Natural killer cell treated with Interleukin-12 subunit alpha and Interleukin-12 subunit beta and Interleukin-15 and Interleukin-18, amount 100 ng/mL, for 72 hours (primary cell): Measurements from ENCODE around the gene METTL1. TPM values are rescaled to one million over a fixed set of nuclear protein-coding genes. Genes with fewer than 3 reads are reported as not detected.

Source experiments
- ATAC-seq, 2 donors: fragments of 150-1000 bp; cut with Tn5 transposase in 1 of 2; sonication (Bioruptor Pico), chemical (Tn5 transposase) in 1 of 2; 2 replicates each; pipeline ENCODE4 v1.10.0; 2021
- DNase-seq: peaks from one replicate; pipeline ENCODE4 v3.0.0; 2022; ENCODE audit warnings: low spot score
- H3K27ac Mint-ChIP-seq, 2 donors: 1 replicate in 1 of 2; 2 replicates in 1 of 2; pipeline ENCODE4 v1.8.0; 2022; ENCODE audit warnings: mixed read lengths in 2 of 2, mild to moderate bottlenecking in 1 of 2, moderate library complexity in 1 of 2
- H3K27me3 Mint-ChIP-seq, 2 donors: 1 replicate in 1 of 2; 2 replicates in 1 of 2; pipeline ENCODE4 v1.8.0; 2022; ENCODE audit warnings: mixed read lengths in 2 of 2
- H3K36me3 Mint-ChIP-seq: one replicate; pipeline ENCODE4 v1.8.0; 2022; ENCODE audit warnings: mixed read lengths
- H3K4me1 Mint-ChIP-seq, 2 donors: 1 replicate in 1 of 2; 2 replicates in 1 of 2; pipeline ENCODE4 v1.8.0; 2022; ENCODE audit warnings: low read depth in 2 of 2, mixed read lengths in 2 of 2, mild to moderate bottlenecking in 1 of 2
- H3K4me3 Mint-ChIP-seq: one replicate; pipeline ENCODE4 v1.8.0; 2022; ENCODE audit warnings: mixed read lengths
- H3K9me3 Mint-ChIP-seq: 2 replicates; pipeline ENCODE4 v1.8.0; 2022; ENCODE audit warnings: mixed read lengths
- total RNA-seq, 2 donors: library from RNA; stranded (reverse); gene quantifications; one replicate each; pipeline ENCODE4 v1.2.3, GENCODE V29; 2022

The METTL1 gene
- total RNA-seq, 2 donors from 2014 or later, result 42.9 to 51.2 TPM

DNA sequence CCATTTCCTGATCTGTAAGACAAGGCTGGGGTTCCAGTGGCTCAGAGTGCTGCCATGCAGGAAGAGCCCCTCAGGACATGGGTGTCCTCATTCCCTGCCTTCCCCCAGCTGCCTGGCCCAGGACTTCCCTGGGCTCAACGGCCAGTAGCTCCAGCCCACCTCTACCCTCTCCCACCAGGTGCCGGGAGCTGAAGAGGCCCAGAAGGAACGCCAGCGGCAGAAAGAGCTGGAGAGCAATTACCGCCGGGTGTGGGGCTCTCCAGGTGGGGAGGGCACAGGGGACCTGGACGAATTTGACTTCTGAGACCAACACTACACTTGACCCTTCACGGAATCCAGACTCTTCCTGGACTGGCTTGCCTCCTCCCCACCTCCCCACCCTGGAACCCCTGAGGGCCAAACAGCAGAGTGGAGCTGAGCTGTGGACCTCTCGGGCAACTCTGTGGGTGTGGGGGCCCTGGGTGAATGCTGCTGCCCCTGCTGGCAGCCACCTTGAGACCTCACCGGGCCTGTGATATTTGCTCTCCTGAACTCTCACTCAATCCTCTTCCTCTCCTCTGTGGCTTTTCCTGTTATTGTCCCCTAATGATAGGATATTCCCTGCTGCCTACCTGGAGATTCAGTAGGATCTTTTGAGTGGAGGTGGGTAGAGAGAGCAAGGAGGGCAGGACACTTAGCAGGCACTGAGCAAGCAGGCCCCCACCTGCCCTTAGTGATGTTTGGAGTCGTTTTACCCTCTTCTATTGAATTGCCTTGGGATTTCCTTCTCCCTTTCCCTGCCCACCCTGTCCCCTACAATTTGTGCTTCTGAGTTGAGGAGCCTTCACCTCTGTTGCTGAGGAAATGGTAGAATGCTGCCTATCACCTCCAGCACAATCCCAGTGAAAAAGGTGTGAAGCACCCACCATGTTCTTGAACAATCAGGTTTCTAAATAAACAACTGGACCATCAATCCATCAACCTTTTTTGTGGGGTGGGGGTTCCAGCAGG, 51.0 kb downstream of the METTL1 start:
- no peak for ATAC-seq
- H3K27ac Mint-ChIP-seq, result no peak overlapping the region
- H3K4me1 Mint-ChIP-seq, result peaks cover 12 to 14% of the 10 kb centered on the region in 2 donors
- no peak for DNase-seq
- H3K36me3 Mint-ChIP-seq, result peaks cover 22% of the 10 kb centered on the region
- H3K4me3 Mint-ChIP-seq, result no peak overlapping the region
- no peaks in the 10 kb centered on the region for H3K9me3 Mint-ChIP-seq
- H3K27me3 Mint-ChIP-seq, result no peaks in the 10 kb centered on the region

- Mint-ChIP-seq H3K27ac (peak overlapping the region in 1 of 2 donors; percentile 26), H3K27me3 (no peaks in the 10 kb centered on the region), H3K4me1 (peaks cover 13 to 15% of the 10 kb centered on the region in 2 donors), H3K4me3 (no peak overlapping the region), H3K9me3 (no peaks in the 10 kb centered on the region), H3K36me3 (peaks cover 22% of the 10 kb centered on the region)
- ATAC-seq, result no peak
- DNase-seq, result no peak
These were observed 51.9 kb downstream of the METTL1 start for GRCh38 chr12:57719777-57720605.

- DNase-seq, result no peak
- Mint-ChIP-seq H3K4me3 (no peak overlapping the region), H3K4me1 (peaks cover 10 to 13% of the 10 kb centered on the region in 2 donors), H3K9me3 (no peaks in the 10 kb centered on the region), H3K27me3 (no peaks in the 10 kb centered on the region), H3K27ac (peak overlapping the region in 1 of 2 donors; percentile 26), H3K36me3 (peaks cover 22% of the 10 kb centered on the region)
- no peak for ATAC-seq
These were observed 53.0 kb downstream of the METTL1 start for GRCh38 chr12:57718641-57719528.

Other genes with a start within 250 kb of the METTL1 start
- 100 to 1,000 TPM in 1 of 2 donors, 10 to 100 TPM in 1; 94.1 to 123 TPM for gene MBD6, start 249.3 kb downstream of the METTL1 start, total RNA-seq
- gene DCTN2, start 224.9 kb downstream of the METTL1 start, total RNA-seq, result 10 to 100 TPM; 94.2 to 98.7 TPM
- 1 to 10 TPM in 1 of 2 donors, under 1 TPM in 1; 0.29 to 2.0 TPM for gene KIF5A, start 222.1 kb downstream of the METTL1 start, total RNA-seq
- 10 to 100 TPM; 25.9 to 35.7 TPM for gene PIP4K2C, start 180.9 kb downstream of the METTL1 start, total RNA-seq
- 10 to 100 TPM; 15.6 to 18.4 TPM for gene DTX3, start 167.3 kb downstream of the METTL1 start, total RNA-seq
- gene ARHGEF25, start 160.7 kb downstream of the METTL1 start, total RNA-seq, result 1 to 10 TPM in 1 of 2 donors, under 1 TPM in 1; 0.52 to 4.0 TPM
- 1 to 10 TPM; 1.5 to 3.6 TPM for gene B4GALNT1, start 138.9 kb downstream of the METTL1 start, total RNA-seq
- gene OS9, start 78.0 kb downstream of the METTL1 start, total RNA-seq, result 100 to 1,000 TPM; 203 to 209 TPM
- gene AGAP2, start 33.4 kb downstream of the METTL1 start, total RNA-seq, result 10 to 100 TPM; 47.5 to 54.1 TPM
- gene TSPAN31, start 27.1 kb downstream of the METTL1 start, total RNA-seq, result 10 to 100 TPM; 14.4 to 34.9 TPM
- 100 to 1,000 TPM; 111 to 278 TPM for gene CDK4, start 19.8 kb downstream of the METTL1 start, total RNA-seq
- 10 to 100 TPM; 15.8 to 17.0 TPM for gene MARCHF9, start 17.0 kb downstream of the METTL1 start, total RNA-seq
- gene CYP27B1, start 5.0 kb downstream of the METTL1 start, total RNA-seq, result 10 to 100 TPM; 11.7 to 18.8 TPM
- 1 to 10 TPM; 2.0 to 3.2 TPM for gene EEF1AKMT3, start 509 bp upstream of the METTL1 start, total RNA-seq
- 10 to 100 TPM; 43.2 to 44.6 TPM for gene TSFM, start 10.7 kb upstream of the METTL1 start, total RNA-seq
- 1 to 10 TPM; 1.7 TPM for gene AVIL, start 46.6 kb upstream of the METTL1 start, total RNA-seq
- gene CTDSP2, start 74.6 kb upstream of the METTL1 start, total RNA-seq, result 10 to 100 TPM; 52.7 to 53.9 TPM
- gene ATP23, start 169.5 kb upstream of the METTL1 start, total RNA-seq, result 10 to 100 TPM in 1 of 2 donors, 1 to 10 TPM in 1; 5.7 to 12.5 TPM